H9 (cell line): ENCODE results near the gene DCBLD1. TPM values are rescaled to one million over a fixed set of nuclear protein-coding genes. Genes with fewer than 3 reads are reported as not detected.

ENCODE experiments used
- DNase-seq: peaks from one replicate; pipeline ENCODE4 v3.0.0-alpha.2; 2017
- H2AFZ ChIP-seq: one replicate; pipeline ENCODE4 v1.6.1; 2013; ENCODE audit warnings: mild to moderate bottlenecking, low read length, control low read depth, moderate library complexity
- H2AK5ac ChIP-seq: 2 replicates; pipeline ENCODE4 v1.6.1; 2013; ENCODE audit warnings: low read length, control low read depth, mixed read lengths; ENCODE audit not compliant: insufficient read length
- H2BK120ac ChIP-seq: one replicate; pipeline ENCODE4 v1.6.1; 2013; ENCODE audit warnings: low read depth, mild to moderate bottlenecking, low read length, control low read depth, inconsistent platforms; ENCODE audit not compliant: poor library complexity, severe bottlenecking
- H2BK12ac ChIP-seq: 2 replicates; pipeline ENCODE4 v1.6.1; 2013; ENCODE audit warnings: low read length, control low read depth, mixed read lengths, low read depth; ENCODE audit not compliant: insufficient read length
- H2BK15ac ChIP-seq: 2 replicates; pipeline ENCODE4 v1.6.1; 2013; ENCODE audit warnings: low read depth, low read length, control low read depth
- H2BK20ac ChIP-seq: one replicate; pipeline ENCODE4 v1.6.1; 2013; ENCODE audit warnings: low read depth, mild to moderate bottlenecking, low read length, control low read depth, inconsistent platforms; ENCODE audit not compliant: poor library complexity, severe bottlenecking
- H2BK5ac ChIP-seq: 2 replicates; pipeline ENCODE4 v1.6.1; 2013; ENCODE audit warnings: low read length, control low read depth, mixed read lengths; ENCODE audit not compliant: insufficient read length
- H3K14ac ChIP-seq: 2 replicates; pipeline ENCODE4 v1.6.1; 2013; ENCODE audit warnings: low read length, control low read depth; ENCODE audit not compliant: insufficient read depth
- H3K18ac ChIP-seq: 2 replicates; pipeline ENCODE4 v1.6.1; 2013; ENCODE audit warnings: low read depth, mild to moderate bottlenecking, mixed read lengths, low read length, control low read depth; ENCODE audit not compliant: insufficient read length
- H3K23ac ChIP-seq: 2 replicates; pipeline ENCODE4 v1.6.1; 2013; ENCODE audit warnings: low read length, control low read depth, mixed read lengths, low read depth; ENCODE audit not compliant: insufficient read length
- H3K23me2 ChIP-seq: 2 replicates; pipeline ENCODE4 v1.6.1; 2013; ENCODE audit warnings: low read depth, mild to moderate bottlenecking, mixed read lengths, low read length, control low read depth; ENCODE audit not compliant: insufficient read length, poor library complexity, severe bottlenecking
- H3K27ac ChIP-seq: 2 replicates; pipeline ENCODE4 v1.5.1; 2013; ENCODE audit warnings: low read length, control low read depth, mixed read lengths, low read depth; ENCODE audit not compliant: insufficient read length
- H3K27me3 ChIP-seq: 2 replicates; pipeline ENCODE4 v1.6.1; 2013; ENCODE audit warnings: low read length, control low read depth, inconsistent platforms; ENCODE audit not compliant: insufficient read depth
- H3K4ac ChIP-seq: 2 replicates; pipeline ENCODE4 v1.6.1; 2013; ENCODE audit warnings: low read depth, mild to moderate bottlenecking, control low read depth, inconsistent platforms, low read length, moderate library complexity
- H3K4me1 ChIP-seq: 2 replicates; pipeline ENCODE4 v1.6.1; 2013; ENCODE audit warnings: low read length, control low read depth, inconsistent platforms; ENCODE audit not compliant: insufficient read depth
- H3K4me2 ChIP-seq: 2 replicates; pipeline ENCODE4 v1.6.1; 2013; ENCODE audit warnings: low read length, control low read depth, mixed read lengths; ENCODE audit not compliant: insufficient read length, insufficient read depth
- H3K56ac ChIP-seq: 2 replicates; pipeline ENCODE4 v1.6.1; 2013; ENCODE audit warnings: low read depth, mild to moderate bottlenecking, mixed read lengths, low read length, control low read depth; ENCODE audit not compliant: insufficient read length
- H3K79me1 ChIP-seq: 2 replicates; pipeline ENCODE4 v1.6.1; 2013; ENCODE audit warnings: low read depth, mild to moderate bottlenecking, moderate library complexity, low read length, control low read depth, inconsistent platforms; ENCODE audit not compliant: insufficient read depth, poor library complexity, severe bottlenecking
- H3K79me2 ChIP-seq: 2 replicates; pipeline ENCODE4 v1.6.1; 2013; ENCODE audit warnings: low read length, control low read depth, inconsistent platforms; ENCODE audit not compliant: insufficient read depth
- H3K9ac ChIP-seq: 2 replicates; pipeline ENCODE4 v1.6.1; 2013; ENCODE audit warnings: low read length, control low read depth, mixed read lengths; ENCODE audit not compliant: insufficient read length; ENCODE audit errors: extremely low read depth
- H3K9me3 ChIP-seq: one replicate; pipeline ENCODE4 v1.6.1; 2013; ENCODE audit warnings: low read depth, low read length, inconsistent platforms; ENCODE audit not compliant: control insufficient read depth
- H3T11ph ChIP-seq: one replicate; pipeline ENCODE4 v1.6.1; 2013; ENCODE audit warnings: mild to moderate bottlenecking, low read length, control low read depth, inconsistent platforms
- H4K20me1 ChIP-seq: one replicate; pipeline ENCODE4 v1.6.1; 2013; ENCODE audit not compliant: control insufficient read depth, insufficient read length, insufficient read depth
- H4K5ac ChIP-seq: 2 replicates; pipeline ENCODE4 v1.6.1; 2013; ENCODE audit warnings: low read depth, mild to moderate bottlenecking, mixed read lengths, low read length, control low read depth; ENCODE audit not compliant: insufficient read length
- H4K8ac ChIP-seq: replicated peaks from 2 replicates; pipeline ENCODE4 v1.6.1; 2013; ENCODE audit warnings: low read length, control low read depth, mixed read lengths, low read depth; ENCODE audit not compliant: insufficient read length
- H4K91ac ChIP-seq: 2 replicates; pipeline ENCODE4 v1.6.1; 2013; ENCODE audit warnings: low read depth, mild to moderate bottlenecking, moderate library complexity, mixed read lengths, low read length, control low read depth; ENCODE audit not compliant: insufficient read length
- H3K27ac Mint-ChIP-seq, 3 experiments: 2 replicates in 2 of 3; 3 replicates in 1 of 3; pipeline ENCODE4 v1.8.0; 2020 to 2021; ENCODE audit warnings: mixed read lengths in 3 of 3, mild to moderate bottlenecking in 1 of 3, moderate library complexity in 1 of 3
- H3K27me3 Mint-ChIP-seq: 2 replicates; pipeline ENCODE4 v1.8.0; 2021; ENCODE audit warnings: low read depth, mild to moderate bottlenecking, moderate library complexity, mixed read lengths
- H3K36me3 Mint-ChIP-seq, 3 experiments: 2 replicates in 2 of 3; 3 replicates in 1 of 3; pipeline ENCODE4 v1.8.0; 2020 to 2021; ENCODE audit warnings: low read depth in 3 of 3, mixed read lengths in 3 of 3; ENCODE audit not compliant: insufficient read depth in 1 of 3
- H3K4me1 Mint-ChIP-seq, 2 experiments: 2 replicates each; pipeline ENCODE4 v1.8.0; 2020; ENCODE audit warnings: mixed read lengths in 2 of 2
- H3K4me3 Mint-ChIP-seq, 2 experiments: 2 replicates in 1 of 2; 3 replicates in 1 of 2; pipeline ENCODE4 v1.8.0; 2020 to 2021; ENCODE audit warnings: mild to moderate bottlenecking in 2 of 2, mixed read lengths in 2 of 2, moderate library complexity in 1 of 2
- H3K9me3 Mint-ChIP-seq, 2 experiments: 2 replicates in 1 of 2; 3 replicates in 1 of 2; pipeline ENCODE4 v1.8.0; 2020; ENCODE audit warnings: mild to moderate bottlenecking in 2 of 2, mixed read lengths in 2 of 2, moderate library complexity in 1 of 2
- WGBS: extraction: QIAGEN DNeasy Blood & Tissue Kit; methylation state at CpG from one replicate; pipeline ENCODE4 v1.1.7; 2013; ENCODE audit warnings: missing lambda C conversion rate, low lambda C conversion rate, mixed read lengths; ENCODE audit not compliant: insufficient read length; ENCODE audit errors: extremely low coverage; 5-methylcytosine and 5-hydroxymethylcytosine counted together
- total RNA-seq: library from RNA; stranded (reverse); gene quantifications from 2 replicates; pipeline ENCODE4 v1.2.1, GENCODE V29; 2021
- TF ChIP-seq, protein P1 (sequence below): fragments of 200-600 bp; sonication (generic); conservative IDR thresholded peaks from 3 replicates; pipeline ENCODE4 v1.8.0; 2021; ENCODE audit warnings: antibody characterized with exemption, mild to moderate bottlenecking

The DCBLD1 gene
- total RNA-seq, 1 experiment from 2014 or later: 10.1 TPM

DNA sequence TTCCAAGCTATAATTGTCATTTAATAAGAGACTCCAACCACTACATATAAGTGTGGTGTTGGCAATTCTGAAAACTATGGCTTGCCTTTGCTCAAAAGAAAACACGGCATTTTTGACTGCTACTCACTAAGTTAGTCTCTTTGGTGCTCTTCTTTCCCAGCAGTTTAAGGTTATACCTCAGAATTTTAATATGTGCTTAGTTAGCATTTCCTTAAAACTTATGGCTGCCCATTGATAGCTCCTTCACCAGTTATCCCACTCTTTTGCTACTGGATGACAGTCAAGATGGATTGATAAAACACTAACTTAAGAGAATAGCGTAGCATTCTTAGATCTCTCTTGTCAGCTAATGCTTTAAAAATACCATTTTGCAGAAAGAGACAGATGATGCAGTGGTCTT is 85.8 kb downstream of the DCBLD1 start:
- no peak overlapping the region for H3K9ac ChIP-seq
- no peaks in the 10 kb centered on the region for H3K27me3 Mint-ChIP-seq
- no CpG with 5 or more reads among the region's 2 CpGs for WGBS

More for the DNA sequence above, 85.8 kb downstream of the DCBLD1 start:
- Histone ChIP-seq H2BK15ac (no peak overlapping the region), H3K23ac (no peak overlapping the region), H3K9me3 (no peaks in the 10 kb centered on the region), H3K23me2 (no peaks in the 10 kb centered on the region), H3K27me3 (no peaks in the 10 kb centered on the region), H2AK5ac (no peak overlapping the region), H3K4me1 (no peaks in the 10 kb centered on the region), H3K79me1 (no peaks in the 10 kb centered on the region), H3K18ac (no peak overlapping the region), H3K4me2 (no peak overlapping the region), H4K91ac (no peak overlapping the region), H2AFZ (no peak overlapping the region), H3K14ac (no peak overlapping the region), H2BK20ac (no peak overlapping the region), H4K20me1 (no peaks in the 10 kb centered on the region), H2BK120ac (no peak overlapping the region), H3K4ac (no peak overlapping the region), H2BK5ac (no peak overlapping the region), H2BK12ac (no peak overlapping the region), H3K79me2 (no peaks in the 10 kb centered on the region), H3T11ph (no peak overlapping the region), H3K56ac (no peak overlapping the region), H4K5ac (no peak overlapping the region), H3K27ac (no peak overlapping the region), H4K8ac (no peak overlapping the region)
- Mint-ChIP-seq H3K27ac (no peak overlapping the region), H3K36me3 (peaks cover 4 to 27% (median 17%) of the 10 kb centered on the region in 3 experiments; a peak in 5 of 7 replicates), H3K9me3 (no peaks in the 10 kb centered on the region), H3K4me1 (peaks cover 2 to 3% of the 10 kb centered on the region in 2 experiments; a peak in 1 of 4 replicates), H3K4me3 (no peak overlapping the region)
- no peak for DNase-seq
- TF ChIP-seq, protein P1, sequence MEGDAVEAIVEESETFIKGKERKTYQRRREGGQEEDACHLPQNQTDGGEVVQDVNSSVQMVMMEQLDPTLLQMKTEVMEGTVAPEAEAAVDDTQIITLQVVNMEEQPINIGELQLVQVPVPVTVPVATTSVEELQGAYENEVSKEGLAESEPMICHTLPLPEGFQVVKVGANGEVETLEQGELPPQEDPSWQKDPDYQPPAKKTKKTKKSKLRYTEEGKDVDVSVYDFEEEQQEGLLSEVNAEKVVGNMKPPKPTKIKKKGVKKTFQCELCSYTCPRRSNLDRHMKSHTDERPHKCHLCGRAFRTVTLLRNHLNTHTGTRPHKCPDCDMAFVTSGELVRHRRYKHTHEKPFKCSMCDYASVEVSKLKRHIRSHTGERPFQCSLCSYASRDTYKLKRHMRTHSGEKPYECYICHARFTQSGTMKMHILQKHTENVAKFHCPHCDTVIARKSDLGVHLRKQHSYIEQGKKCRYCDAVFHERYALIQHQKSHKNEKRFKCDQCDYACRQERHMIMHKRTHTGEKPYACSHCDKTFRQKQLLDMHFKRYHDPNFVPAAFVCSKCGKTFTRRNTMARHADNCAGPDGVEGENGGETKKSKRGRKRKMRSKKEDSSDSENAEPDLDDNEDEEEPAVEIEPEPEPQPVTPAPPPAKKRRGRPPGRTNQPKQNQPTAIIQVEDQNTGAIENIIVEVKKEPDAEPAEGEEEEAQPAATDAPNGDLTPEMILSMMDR: no peak
